NCI-H2029 (cell line): Measurements from ENCODE around the gene PTPRG.

Experiments
- DNase-seq: peaks from one replicate; lab custom pipeline; 2025; lab: John Stamatoyannopoulos, UW

The PTPRG gene

DNA sequence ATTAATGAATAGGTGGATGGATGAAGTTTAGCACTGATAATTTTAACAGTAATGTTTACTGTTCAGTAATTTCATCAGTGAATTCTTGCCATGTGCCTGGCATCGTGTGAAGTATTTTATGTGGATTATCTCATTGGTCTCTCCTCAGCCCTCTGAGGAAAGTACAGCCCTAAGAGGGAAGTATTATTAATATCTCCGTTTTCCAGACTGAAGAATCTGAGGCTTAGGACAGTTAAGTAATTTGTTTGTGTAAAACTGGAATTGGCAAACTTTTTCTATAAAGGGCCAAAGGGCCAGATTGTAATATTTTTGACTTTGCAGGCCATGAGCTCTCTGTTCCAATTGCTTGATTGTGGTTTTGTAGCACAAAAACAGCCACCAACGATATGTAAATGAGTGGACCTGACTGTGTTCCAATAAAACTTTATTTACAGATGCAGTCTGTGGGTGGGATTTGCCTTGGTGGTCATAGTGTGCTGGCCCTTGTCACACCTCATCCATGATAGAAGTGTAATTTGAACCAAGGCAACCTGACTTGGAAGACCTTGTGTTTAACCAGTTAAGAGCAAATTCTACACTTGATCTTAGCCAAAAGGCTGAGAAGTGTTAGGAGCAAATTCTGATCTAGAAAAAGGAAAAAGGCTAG is 556.7 kb downstream of the PTPRG start:
- DNase-seq = no peak

GRCh38 chr3:62119139-62119538 is 557.8 kb downstream of the PTPRG start:
- DNase-seq = no peak

DNA sequence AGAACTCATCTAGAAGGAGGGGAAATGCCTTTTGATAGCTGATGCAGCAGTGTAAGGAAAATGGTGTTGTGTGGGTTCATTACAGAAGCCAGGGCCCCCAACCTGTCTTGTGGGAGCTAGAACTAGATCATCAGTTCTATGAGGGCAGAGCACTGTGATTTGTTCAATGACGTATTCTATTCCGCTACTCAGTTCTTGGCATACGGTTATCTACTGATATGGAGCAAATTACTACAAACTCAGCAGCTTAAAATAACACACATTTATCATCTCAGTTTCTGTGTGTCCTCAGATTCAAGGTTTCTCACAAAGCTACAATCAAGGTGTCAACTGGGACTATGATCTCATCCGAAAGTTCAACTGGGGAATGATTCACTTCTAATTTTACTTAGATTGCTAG is 561.4 kb downstream of the PTPRG start:
- no peak for DNase-seq

GRCh38 chr3:62125380-62125779 is 564.0 kb downstream of the PTPRG start:
- no peak for DNase-seq

DNA sequence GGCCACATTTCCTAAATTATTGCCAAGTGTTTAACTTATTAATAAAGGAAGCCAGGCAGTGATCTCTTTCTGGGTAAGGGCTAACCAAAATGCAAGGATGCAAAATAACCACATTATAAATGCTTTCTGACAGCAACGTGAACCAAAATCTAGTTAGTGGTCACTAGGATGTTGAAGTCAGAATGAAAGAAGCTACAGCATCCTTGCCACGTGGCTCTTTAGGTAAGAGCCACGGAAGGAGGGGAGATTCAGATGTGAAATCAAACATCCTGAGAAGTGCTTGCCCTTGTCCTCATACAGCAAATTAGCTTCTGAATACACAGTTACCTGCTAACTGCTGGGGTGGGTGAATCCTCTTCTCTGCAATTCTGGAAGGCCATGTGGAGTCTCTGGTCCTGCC is 565.7 kb downstream of the PTPRG start:
- no peak for DNase-seq

DNA sequence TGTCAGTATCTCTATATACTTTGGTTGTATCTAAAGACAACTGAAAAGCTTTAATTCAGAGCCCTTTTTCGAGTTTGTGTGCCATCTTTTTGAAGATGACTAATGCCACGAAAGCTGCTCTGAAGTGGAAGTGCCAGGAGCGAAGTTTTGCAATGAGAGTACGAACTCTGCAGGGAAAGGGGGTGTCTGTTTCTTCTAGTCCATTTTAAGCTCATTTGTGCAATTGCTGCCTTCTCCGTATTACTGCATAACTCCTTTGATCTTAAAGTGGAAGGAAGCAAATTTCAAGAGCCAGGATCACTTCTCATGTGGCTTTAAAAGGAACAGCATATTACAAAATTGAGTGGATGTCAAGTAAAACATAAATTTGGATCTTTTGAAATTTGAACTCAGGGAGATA is 566.7 kb downstream of the PTPRG start:
- DNase-seq = no peak

DNA sequence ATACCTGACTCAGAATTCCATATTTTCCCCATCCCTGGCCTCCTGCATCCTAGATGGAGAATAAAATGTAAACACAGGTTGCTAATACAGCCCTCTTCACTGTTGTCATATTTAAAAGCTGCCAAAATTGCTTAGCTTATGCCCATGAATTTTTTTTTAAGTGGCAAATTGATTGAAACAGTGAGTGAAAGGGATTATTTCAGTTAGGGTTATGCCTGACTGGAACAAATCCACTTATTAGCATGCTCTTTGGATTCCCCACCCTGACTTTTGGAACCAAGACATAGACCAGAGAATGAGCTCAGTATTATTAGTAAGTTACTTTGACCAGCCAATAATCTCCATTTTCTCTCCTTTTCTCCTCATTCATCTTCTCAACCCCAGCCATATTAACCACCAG is 567.3 kb downstream of the PTPRG start:
- DNase-seq = no peak

DNA sequence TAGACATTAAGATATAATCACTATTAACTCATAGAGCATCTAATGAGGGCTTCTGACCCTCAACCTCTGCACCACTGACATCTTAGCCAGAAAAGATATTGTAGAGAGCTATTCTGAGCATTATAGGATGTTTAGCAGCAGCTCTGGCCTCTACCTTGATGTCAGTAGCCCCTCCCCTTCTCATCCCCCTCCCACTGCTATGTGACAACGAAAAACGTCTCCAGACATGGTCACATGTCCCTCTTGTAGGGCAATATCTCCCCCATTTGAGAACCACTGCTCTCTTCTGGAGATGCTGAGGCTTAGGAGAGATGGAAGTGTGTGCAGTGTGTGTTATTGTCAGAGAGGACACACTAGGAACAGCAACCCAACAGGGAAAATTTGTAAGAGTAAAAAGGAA is 569.7 kb downstream of the PTPRG start:
- DNase-seq = no peak

- no peak for DNase-seq
Observed at GRCh38 chr3:62131620-62132019, 570.2 kb downstream of the PTPRG start.

- DNase-seq = no peak
Observed at GRCh38 chr3:62132027-62132602, 570.7 kb downstream of the PTPRG start.

DNA sequence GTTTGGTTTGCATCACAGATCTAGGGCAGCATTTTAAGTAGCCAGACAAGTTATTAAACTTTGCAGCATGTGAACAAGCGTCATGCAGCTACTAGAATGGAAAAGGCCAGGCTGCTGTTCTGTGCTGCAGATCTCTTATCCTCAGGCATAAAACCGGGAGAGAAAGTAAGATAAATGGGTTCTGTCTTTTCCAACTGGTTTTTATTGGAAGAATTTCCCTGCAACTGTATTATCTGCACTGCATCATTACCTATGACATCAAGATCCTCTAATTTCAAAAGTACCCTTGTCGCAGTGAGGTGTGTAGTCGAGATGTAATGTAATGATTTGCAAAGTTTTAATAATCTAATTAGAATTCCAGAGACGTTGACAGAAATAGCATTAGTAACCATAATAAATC is 571.6 kb downstream of the PTPRG start:
- DNase-seq = no peak

DNA sequence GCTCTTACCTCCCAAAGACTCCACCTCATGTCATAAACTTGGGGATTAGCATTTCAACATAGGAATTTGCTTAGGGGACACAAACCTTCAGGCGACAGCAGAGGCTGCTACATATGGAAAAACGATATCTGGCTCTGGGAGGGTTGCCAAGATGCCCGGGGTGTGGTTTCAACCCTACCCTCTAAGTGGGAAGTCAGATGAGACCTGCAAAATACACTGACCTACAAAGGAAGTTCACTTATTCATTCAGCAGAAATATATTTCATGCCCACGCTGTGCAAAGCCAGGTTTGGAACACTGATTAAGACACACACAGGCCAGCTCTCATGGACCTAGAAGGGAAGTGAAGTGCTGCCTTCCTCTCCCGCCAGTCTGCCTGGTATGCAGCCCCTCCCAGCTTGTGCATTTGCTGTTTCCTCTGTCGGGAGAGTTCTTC is 572.7 kb downstream of the PTPRG start:
- DNase-seq = no peak

DNA sequence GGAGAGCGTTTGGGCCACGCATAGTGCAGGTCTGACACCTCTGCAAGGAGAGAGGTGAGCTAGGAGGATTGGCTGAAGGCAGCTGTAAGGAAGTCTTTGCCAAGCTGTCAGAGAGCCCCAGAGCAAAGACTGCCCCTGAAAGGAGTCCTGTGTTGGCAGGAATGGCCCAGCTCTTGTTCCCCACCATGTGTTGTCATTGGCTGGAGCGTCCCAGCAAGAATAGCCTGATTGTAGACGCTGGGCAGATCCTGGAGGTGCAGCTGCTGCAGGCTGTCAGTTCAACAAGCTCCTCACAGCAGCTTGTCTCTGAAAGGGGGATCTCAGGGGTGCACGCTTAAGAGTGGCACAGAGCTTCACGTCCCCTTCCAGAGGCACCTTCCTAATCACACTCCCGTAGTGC is 574.4 kb downstream of the PTPRG start:
- DNase-seq = no peak

- no peak for DNase-seq
Observed at GRCh38 chr3:62139957-62140356, 578.6 kb downstream of the PTPRG start.

- no peak for DNase-seq
Observed at GRCh38 chr3:62142331-62143085, 581.1 kb downstream of the PTPRG start.

DNA sequence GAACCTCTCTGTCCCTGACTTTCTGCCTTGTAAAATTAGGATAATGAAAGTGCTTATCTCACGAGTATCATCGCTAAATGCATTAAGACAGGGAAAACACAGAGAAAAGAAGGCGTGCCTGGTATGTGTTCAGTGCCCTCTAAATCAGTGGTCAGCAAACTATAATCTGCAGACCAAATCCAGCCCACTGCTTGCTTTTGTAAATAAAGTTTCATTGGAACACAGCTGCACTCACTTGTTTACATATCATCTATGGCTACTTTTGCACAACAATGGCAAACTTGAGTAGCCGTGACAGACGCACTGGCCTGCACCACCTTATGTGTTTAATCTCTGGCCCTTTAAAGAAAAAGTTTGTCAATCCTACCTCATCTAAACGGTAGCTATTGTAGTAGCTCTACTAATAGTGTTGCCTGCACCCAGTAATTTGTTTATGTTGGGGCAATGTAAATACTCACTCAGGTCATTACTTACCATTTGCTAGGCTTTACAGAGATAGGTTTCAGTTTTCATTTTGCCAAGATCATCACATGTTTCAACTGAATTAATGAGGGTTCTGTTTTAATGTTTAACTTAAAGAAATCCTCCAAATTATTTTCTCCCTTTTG is 582.6 kb downstream of the PTPRG start:
- peak; percentile 9 for DNase-seq

DNA sequence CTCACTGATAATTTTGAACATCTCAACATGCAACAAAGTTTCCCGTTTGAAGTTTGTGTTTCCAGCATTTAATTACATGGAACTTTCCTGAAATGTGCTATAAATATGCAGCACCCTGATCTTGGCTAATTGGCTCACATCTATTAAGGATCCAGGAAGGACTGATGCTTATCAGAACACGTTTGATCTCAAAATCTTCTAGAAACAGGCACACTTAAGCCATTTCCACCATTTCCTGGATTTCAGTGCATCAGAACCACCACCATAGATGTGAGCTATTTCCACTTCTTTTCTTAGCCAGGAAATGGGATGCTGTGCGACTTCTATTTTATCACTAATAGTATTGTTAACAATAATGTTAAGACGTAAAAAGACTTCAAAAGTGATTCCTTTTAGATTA is 583.1 kb downstream of the PTPRG start:
- DNase-seq = no peak

DNA sequence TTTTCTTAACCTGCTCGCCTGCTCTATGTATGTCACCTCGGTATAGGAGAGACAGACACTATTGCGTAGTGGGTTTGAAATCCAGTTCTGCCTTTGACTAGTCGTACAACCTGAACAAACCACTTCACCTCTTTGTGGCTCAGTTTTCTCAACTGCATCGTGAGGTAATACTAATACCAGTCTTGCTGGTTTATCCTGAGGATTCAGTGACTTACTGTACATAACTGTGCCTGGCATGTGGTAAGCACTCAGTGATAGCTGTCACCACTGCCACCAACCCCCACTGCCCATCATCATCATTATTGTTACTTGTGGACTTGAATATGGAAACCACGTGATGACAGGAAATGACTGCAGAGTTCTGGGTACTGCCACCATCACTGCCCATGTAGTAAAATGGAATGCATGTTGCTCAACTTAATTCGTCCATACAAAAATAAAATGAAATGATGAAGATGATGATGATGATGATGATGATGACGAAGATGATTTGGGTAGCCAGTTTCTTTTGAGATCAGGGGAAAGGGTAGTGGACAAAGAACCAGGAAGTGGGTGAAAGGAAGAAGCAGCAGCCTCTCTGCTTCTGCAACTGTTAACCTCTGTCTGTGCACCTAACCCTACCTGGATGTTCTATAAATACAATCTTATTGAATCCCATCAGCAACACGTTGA is 583.9 kb downstream of the PTPRG start:
- DNase-seq = no peak

GRCh38 chr3:62149539-62149938 is 588.2 kb downstream of the PTPRG start:
- no peak for DNase-seq

- DNase-seq = no peak
Observed at GRCh38 chr3:62149962-62150361, 588.6 kb downstream of the PTPRG start.

GRCh38 chr3:62151591-62151990 is 590.2 kb downstream of the PTPRG start:
- DNase-seq = no peak

GRCh38 chr3:62153231-62153630 is 591.9 kb downstream of the PTPRG start:
- no peak for DNase-seq
